GM12864 (cell line): ENCODE results near the gene MRPS12.
"Not testable (repeated sequence)": the region's sequence is repeated elsewhere in the genome, so short reads cannot be mapped to it uniquely, and the experiment has no call there.

Experiments
- DNase-seq: peaks from one replicate; pipeline ENCODE4 v3.0.0-alpha.2; 2011; ENCODE audit warnings: low read depth
- H3K4me3 ChIP-seq: 2 replicates; pipeline ENCODE4 v1.5.1; 2011; ENCODE audit warnings: mild to moderate bottlenecking, low read depth, low read length, control low read depth
- TF ChIP-seq, protein P1 (sequence below): IDR thresholded peaks from 2 replicates; pipeline ENCODE4 v1.5.1; 2011; ENCODE audit warnings: low read depth, mild to moderate bottlenecking, moderate library complexity, low read length, control low read depth, inconsistent platforms; ENCODE audit errors: missing control alignments

Gene MRPS12

DNA sequence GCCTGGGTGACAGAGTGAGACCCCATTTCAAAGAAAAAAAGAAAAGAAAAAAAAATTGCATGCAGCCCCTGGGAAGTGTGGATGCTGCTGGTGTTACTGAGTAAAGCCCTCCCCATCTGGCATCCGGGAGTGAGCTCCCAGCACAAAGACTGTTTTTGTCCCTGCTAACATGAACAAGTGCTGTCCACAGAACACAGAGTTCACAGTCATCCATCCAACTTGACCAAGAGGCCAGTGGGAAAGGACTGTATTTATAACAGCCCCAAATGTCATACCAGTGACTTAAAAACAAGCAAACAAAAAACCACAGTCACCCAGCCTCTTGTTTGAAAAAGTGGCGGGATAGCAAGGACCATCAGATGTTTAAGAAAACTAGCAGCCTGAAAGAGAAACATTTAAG is 34.0 kb downstream of the MRPS12 start:
- TF ChIP-seq, protein P1, sequence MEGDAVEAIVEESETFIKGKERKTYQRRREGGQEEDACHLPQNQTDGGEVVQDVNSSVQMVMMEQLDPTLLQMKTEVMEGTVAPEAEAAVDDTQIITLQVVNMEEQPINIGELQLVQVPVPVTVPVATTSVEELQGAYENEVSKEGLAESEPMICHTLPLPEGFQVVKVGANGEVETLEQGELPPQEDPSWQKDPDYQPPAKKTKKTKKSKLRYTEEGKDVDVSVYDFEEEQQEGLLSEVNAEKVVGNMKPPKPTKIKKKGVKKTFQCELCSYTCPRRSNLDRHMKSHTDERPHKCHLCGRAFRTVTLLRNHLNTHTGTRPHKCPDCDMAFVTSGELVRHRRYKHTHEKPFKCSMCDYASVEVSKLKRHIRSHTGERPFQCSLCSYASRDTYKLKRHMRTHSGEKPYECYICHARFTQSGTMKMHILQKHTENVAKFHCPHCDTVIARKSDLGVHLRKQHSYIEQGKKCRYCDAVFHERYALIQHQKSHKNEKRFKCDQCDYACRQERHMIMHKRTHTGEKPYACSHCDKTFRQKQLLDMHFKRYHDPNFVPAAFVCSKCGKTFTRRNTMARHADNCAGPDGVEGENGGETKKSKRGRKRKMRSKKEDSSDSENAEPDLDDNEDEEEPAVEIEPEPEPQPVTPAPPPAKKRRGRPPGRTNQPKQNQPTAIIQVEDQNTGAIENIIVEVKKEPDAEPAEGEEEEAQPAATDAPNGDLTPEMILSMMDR = no peak

DNA sequence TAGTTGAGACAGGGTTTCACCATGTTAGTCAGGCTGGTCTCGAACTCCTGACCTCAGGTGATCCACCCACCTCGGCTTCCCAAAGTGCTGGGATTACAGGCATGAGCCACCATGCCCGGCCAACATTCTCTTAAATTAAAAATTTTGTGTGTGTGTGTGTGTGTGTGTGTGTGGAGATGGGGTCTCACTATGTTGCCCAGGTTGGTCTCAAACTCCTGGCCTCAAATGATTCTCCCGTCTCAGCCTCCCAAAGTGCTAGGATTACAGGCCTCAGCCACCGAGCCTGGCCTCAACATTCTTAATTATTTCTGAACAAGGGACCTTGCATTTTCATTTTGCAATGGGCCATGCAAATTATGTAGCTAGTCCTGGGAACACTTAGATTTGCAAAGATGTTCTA is 35.4 kb downstream of the MRPS12 start:
- DNase-seq, H3K4me3 ChIP-seq: not testable (repeated sequence)

More for the DNA sequence above, 34.0 kb downstream of the MRPS12 start:
- no peak for DNase-seq
- H3K4me3 ChIP-seq = no peak overlapping the region

DNA sequence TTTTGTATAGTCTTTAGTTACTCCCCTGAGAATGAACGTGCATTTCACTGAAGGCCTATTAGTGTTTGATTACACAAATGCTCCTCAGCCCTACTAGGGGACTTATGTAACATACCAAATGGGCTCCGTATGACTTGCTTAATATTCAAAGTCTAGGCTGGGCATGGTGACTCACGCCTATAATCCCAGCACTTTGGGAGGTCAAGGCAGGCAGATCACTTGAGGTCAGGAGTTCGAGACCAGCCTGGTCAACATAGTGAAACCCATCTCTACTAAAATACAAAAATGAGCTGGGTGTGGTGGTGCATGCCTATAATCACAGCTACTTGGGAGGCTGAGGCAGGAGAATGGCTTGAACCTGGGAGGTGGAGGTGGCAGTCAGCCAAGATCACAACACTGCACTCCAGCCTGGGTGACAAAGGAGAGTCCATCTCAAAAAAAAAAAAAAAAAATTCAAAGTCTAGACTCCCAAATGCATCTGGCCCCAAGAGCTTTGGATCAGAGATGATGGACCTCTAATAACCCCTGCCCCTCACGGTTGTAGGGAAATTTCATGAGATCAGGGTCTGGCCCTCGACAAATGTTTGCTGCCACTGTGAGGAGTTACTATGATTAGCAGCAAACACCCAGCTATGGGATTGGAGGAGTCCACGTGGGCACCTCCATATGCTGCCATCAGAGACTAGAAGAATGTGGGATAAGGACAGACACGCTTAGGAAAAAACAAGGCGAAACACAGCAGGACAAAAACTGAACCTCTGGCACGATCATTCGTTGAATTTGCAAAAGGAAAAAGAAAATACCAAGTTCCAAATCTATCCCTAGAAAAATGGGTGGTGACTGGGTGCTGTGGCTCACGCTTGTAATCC is 40.2 kb downstream of the MRPS12 start:
- TF ChIP-seq, protein P1 = no peak
- no peak overlapping the region for H3K4me3 ChIP-seq
- no peak for DNase-seq

DNA sequence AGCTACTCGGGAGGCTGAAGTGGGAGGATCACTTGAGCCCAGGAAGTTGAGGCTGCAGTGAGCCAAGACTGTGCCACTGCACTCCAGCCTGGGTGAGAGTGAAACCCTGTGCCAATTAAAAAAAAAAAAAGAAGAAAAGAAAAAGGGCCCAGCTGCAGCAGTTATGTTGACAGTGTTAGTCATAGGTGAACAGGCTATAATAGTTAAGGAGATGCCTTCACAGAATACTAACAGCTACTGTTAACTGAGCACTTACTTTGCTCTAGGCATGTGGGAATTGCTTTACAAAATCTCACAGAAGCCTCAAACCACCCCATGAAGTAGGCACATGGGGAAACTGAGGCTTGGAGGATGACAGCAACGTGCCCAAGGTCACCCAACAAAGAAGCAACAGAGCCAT is 40.9 kb downstream of the MRPS12 start:
- DNase-seq = no peak
- TF ChIP-seq, protein P1 = no peak
- no peak overlapping the region for H3K4me3 ChIP-seq

DNA sequence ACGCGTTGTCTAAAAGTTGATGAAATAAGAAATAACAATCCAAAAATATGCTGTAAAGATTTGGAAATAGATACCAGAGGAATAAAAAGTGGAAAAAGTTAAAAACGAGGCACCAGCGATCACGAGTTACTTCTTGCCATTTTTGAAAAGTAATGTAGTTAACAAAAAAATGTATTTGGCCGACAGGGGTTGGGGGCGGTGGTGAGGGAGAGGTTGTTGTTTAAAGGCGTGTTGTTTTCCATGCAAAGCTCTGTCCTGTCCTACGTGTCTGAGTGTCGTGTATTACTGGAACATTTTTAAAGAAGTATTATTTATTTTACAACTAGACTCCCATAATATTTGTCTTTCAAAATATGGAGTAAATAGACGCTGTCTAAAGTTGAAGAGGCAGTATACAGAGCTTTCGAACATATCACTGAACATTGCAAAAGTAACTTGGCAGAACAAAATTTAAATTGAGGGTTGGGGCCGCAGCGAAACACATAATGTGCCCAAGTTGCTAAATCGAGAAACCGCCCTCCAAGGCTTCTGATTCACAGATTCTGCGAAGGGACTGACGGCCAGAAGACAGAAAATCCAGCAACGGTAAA is 44.0 kb downstream of the MRPS12 start:
- TF ChIP-seq, protein P1 = no peak
- no peak for DNase-seq
- H3K4me3 ChIP-seq = no peak overlapping the region

DNA sequence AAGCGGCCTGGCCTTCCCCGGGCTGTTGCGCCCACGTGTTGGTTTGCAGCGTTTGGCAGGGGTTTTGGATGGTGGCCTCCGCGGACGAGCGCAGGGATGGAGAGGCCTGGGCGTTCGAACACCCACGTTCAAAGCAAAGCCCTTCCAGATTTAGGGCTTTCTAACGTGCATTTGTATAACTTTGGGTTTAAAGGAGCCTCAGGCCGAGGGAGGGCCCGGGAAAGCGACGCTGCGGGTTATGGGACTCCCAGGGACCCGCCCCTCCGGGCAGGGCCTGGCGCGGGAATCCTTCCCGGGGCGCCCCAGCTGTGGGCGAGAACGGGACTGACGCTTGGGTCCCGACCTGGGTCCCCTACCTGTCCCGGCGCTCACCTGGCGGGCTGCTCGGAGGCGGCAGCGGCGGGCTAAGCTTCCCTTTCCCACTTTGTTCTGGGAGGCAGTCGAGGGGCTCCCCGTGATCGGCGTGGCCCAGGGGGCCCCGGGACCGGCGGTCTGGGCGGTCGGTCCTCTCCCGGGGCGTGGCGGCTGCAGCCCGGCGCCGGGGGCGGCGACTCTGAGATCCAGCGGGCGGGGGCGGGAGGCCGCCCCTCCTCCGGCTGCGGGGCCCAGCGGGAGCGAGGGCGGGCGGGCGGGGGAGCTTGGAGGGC is 44.6 kb downstream of the MRPS12 start, which contains the start of gene FBXO17:
Gene FBXO17 (minus strand): TSS at position 529 of the 647 bp plus-strand sequence. CDS start 25,423 bp downstream, outside the sequence.
- TF ChIP-seq, protein P1 = no peak
- H3K4me3 ChIP-seq = peak within 1 kb of the TSS; percentile 26; the same call in 1 of the 2 replicates
- DNase-seq = no peak

DNA sequence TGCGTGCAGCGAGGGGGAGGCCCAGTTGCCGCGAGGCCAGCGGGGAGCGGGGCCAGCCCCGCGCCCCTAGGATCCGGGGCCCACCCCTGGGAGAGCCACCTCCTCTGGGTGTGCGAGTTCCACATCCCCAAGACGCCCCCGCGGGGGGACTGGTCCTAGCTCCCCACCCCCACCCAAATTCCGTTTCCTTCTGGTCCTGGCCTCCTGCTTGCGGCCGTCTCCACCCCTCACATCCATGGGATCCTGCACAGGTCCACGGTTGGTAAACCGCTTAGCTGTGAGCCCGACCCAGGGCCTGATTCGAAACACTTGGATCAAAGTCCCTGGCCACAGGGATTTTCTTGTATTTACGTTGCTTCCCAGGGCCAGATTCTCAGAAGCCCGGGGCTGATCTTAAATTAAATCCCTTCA is 45.1 kb downstream of the MRPS12 start:
- TF ChIP-seq, protein P1 = no peak
- DNase-seq = no peak
- no peak overlapping the region; the same call in 1 of the 2 replicates for H3K4me3 ChIP-seq
